ENCODE data around the gene GLP2R. TPM values are rescaled to one million over a fixed set of nuclear protein-coding genes. Genes with fewer than 3 reads are reported as not detected.

The GLP2R gene
- total and polyA plus RNA-seq, 2 of the 13 experiments (the other 11 are each of a cell fraction or from before 2014, with no cell fraction given), result 0.65 to 1.4 TPM

- no peak for TF ChIP-seq MNT (IDR thresholded peaks at IDR 0.05)
- TF ChIP-seq ATAD3A (CRISPR knock-in tag; IDR thresholded peaks at IDR 0.05), result no peak
Observed at GRCh38 chr17:9802697-9803096, 23.0 kb upstream of the GLP2R start (continued).

GRCh38 chr17:9805769-9806168 lies 20.0 kb upstream of the GLP2R start:
- H3K27me3 ChIP-seq (ENCODE audit: control insufficient read depth in 1 of 2, insufficient read depth in 2 of 2, low read length in 2 of 2), result peaks cover 0 to 30% of the 10 kb centered on the region in 2 experiments; a peak in 2 of 5 replicates
- in situ Hi-C loops (cut with HindIII; ENCODE audit: extremely low pct_ligation_motif_present, low pct_unique_long_range_greater_than_20kb), result no loop called here
- DNase-seq (ENCODE audit: low spot score), result no peak
- WGBS (ENCODE audit: low lambda C conversion rate), result 30% methylated on average over 4 of the region's 4 CpGs
- H3K9ac ChIP-seq (ENCODE audit: insufficient read depth, low read depth, low read length), result no peak overlapping the region
- no peaks in the 10 kb centered on the region for H4K20me1 ChIP-seq (ENCODE audit: insufficient read depth, low read length)
- TF ChIP-seq PLRG1 (conservative IDR thresholded peaks at IDR 0.05), result no peak
- no peak for TF ChIP-seq ASH2L (IDR thresholded peaks at IDR 0.05; ENCODE audit: insufficient read length, low read depth, low read length)
- no peak for TF ChIP-seq CHD4 (IDR thresholded peaks at IDR 0.05; ENCODE audit: borderline replicate concordance, low read length)
- no peak for TF ChIP-seq ZNF883 (CRISPR knock-in tag; IDR thresholded peaks at IDR 0.05; ENCODE audit: not compliant biosample characterization)
- no peak for TF ChIP-seq ZNF550 (CRISPR knock-in tag; IDR thresholded peaks at IDR 0.05; ENCODE audit: borderline replicate concordance)
- ChIA-PET POLR2A (no interaction called here), CTCF (ENCODE audit: low intra/inter-chr PET ratio, low total read pairs) (no interaction called here)
- H3K36me3 ChIP-seq (replicated peaks in 1 of 2; ENCODE audit: control insufficient read depth in 1 of 2, insufficient read depth in 2 of 2, low read length in 2 of 2), result no peaks in the 10 kb centered on the region
- H3K4me2 ChIP-seq (ENCODE audit: low read depth, low read length), result no peak overlapping the region
- no peak for ATAC-seq
- intact Hi-C loops (cut with micrococcal nuclease; ENCODE audit: unreplicated experiment), result no loop called here
- no peak overlapping the region for H2AFZ ChIP-seq (ENCODE audit: low read length)
- no TSS peak for BruUV-seq (replicated peaks)
- no peaks in the 10 kb centered on the region for H3K79me2 ChIP-seq (ENCODE audit: insufficient read depth, low read length)
- H3K4me3 ChIP-seq (replicated peaks in 1 of 3; ENCODE audit: insufficient read depth in 1 of 3, low read depth in 2 of 3, low read length in 3 of 3), result no peak overlapping the region
- H3K4me1 ChIP-seq (ENCODE audit: insufficient read depth, low read length), result no peaks in the 10 kb centered on the region
- H3K9me3 ChIP-seq (ENCODE audit: low read length), result no peaks in the 10 kb centered on the region
- FAIRE-seq, result no peak
- no peak overlapping the region for H3K27ac ChIP-seq (ENCODE audit: extremely low read length, insufficient read depth, low read length)
